H9 (cell line): Measurements from ENCODE around the gene MAP3K2. TPM values are rescaled to one million over a fixed set of nuclear protein-coding genes. Genes with fewer than 3 reads are reported as not detected.

ENCODE experiments used
- DNase-seq: peaks from one replicate; pipeline ENCODE4 v3.0.0-alpha.2; 2017
- H2AFZ ChIP-seq: one replicate; pipeline ENCODE4 v1.6.1; 2013; ENCODE audit warnings: mild to moderate bottlenecking, low read length, control low read depth, moderate library complexity
- H2AK5ac ChIP-seq: 2 replicates; pipeline ENCODE4 v1.6.1; 2013; ENCODE audit warnings: low read length, control low read depth, mixed read lengths; ENCODE audit not compliant: insufficient read length
- H2BK120ac ChIP-seq: one replicate; pipeline ENCODE4 v1.6.1; 2013; ENCODE audit warnings: low read depth, mild to moderate bottlenecking, low read length, control low read depth, inconsistent platforms; ENCODE audit not compliant: poor library complexity, severe bottlenecking
- H2BK12ac ChIP-seq: 2 replicates; pipeline ENCODE4 v1.6.1; 2013; ENCODE audit warnings: low read length, control low read depth, mixed read lengths, low read depth; ENCODE audit not compliant: insufficient read length
- H2BK15ac ChIP-seq: 2 replicates; pipeline ENCODE4 v1.6.1; 2013; ENCODE audit warnings: low read depth, low read length, control low read depth
- H2BK20ac ChIP-seq: one replicate; pipeline ENCODE4 v1.6.1; 2013; ENCODE audit warnings: low read depth, mild to moderate bottlenecking, low read length, control low read depth, inconsistent platforms; ENCODE audit not compliant: poor library complexity, severe bottlenecking
- H2BK5ac ChIP-seq: 2 replicates; pipeline ENCODE4 v1.6.1; 2013; ENCODE audit warnings: low read length, control low read depth, mixed read lengths; ENCODE audit not compliant: insufficient read length
- H3K14ac ChIP-seq: 2 replicates; pipeline ENCODE4 v1.6.1; 2013; ENCODE audit warnings: low read length, control low read depth; ENCODE audit not compliant: insufficient read depth
- H3K18ac ChIP-seq: 2 replicates; pipeline ENCODE4 v1.6.1; 2013; ENCODE audit warnings: low read depth, mild to moderate bottlenecking, mixed read lengths, low read length, control low read depth; ENCODE audit not compliant: insufficient read length
- H3K23ac ChIP-seq: 2 replicates; pipeline ENCODE4 v1.6.1; 2013; ENCODE audit warnings: low read length, control low read depth, mixed read lengths, low read depth; ENCODE audit not compliant: insufficient read length
- H3K23me2 ChIP-seq: 2 replicates; pipeline ENCODE4 v1.6.1; 2013; ENCODE audit warnings: low read depth, mild to moderate bottlenecking, mixed read lengths, low read length, control low read depth; ENCODE audit not compliant: insufficient read length, poor library complexity, severe bottlenecking
- H3K27ac ChIP-seq: 2 replicates; pipeline ENCODE4 v1.5.1; 2013; ENCODE audit warnings: low read length, control low read depth, mixed read lengths, low read depth; ENCODE audit not compliant: insufficient read length
- H3K27me3 ChIP-seq: 2 replicates; pipeline ENCODE4 v1.6.1; 2013; ENCODE audit warnings: low read length, control low read depth, inconsistent platforms; ENCODE audit not compliant: insufficient read depth
- H3K4ac ChIP-seq: 2 replicates; pipeline ENCODE4 v1.6.1; 2013; ENCODE audit warnings: low read depth, mild to moderate bottlenecking, control low read depth, inconsistent platforms, low read length, moderate library complexity
- H3K4me1 ChIP-seq: 2 replicates; pipeline ENCODE4 v1.6.1; 2013; ENCODE audit warnings: low read length, control low read depth, inconsistent platforms; ENCODE audit not compliant: insufficient read depth
- H3K4me2 ChIP-seq: 2 replicates; pipeline ENCODE4 v1.6.1; 2013; ENCODE audit warnings: low read length, control low read depth, mixed read lengths; ENCODE audit not compliant: insufficient read length, insufficient read depth
- H3K56ac ChIP-seq: 2 replicates; pipeline ENCODE4 v1.6.1; 2013; ENCODE audit warnings: low read depth, mild to moderate bottlenecking, mixed read lengths, low read length, control low read depth; ENCODE audit not compliant: insufficient read length
- H3K79me1 ChIP-seq: 2 replicates; pipeline ENCODE4 v1.6.1; 2013; ENCODE audit warnings: low read depth, mild to moderate bottlenecking, moderate library complexity, low read length, control low read depth, inconsistent platforms; ENCODE audit not compliant: insufficient read depth, poor library complexity, severe bottlenecking
- H3K79me2 ChIP-seq: 2 replicates; pipeline ENCODE4 v1.6.1; 2013; ENCODE audit warnings: low read length, control low read depth, inconsistent platforms; ENCODE audit not compliant: insufficient read depth
- H3K9ac ChIP-seq: 2 replicates; pipeline ENCODE4 v1.6.1; 2013; ENCODE audit warnings: low read length, control low read depth, mixed read lengths; ENCODE audit not compliant: insufficient read length; ENCODE audit errors: extremely low read depth
- H3K9me3 ChIP-seq: one replicate; pipeline ENCODE4 v1.6.1; 2013; ENCODE audit warnings: low read depth, low read length, inconsistent platforms; ENCODE audit not compliant: control insufficient read depth
- H3T11ph ChIP-seq: one replicate; pipeline ENCODE4 v1.6.1; 2013; ENCODE audit warnings: mild to moderate bottlenecking, low read length, control low read depth, inconsistent platforms
- H4K20me1 ChIP-seq: one replicate; pipeline ENCODE4 v1.6.1; 2013; ENCODE audit not compliant: control insufficient read depth, insufficient read length, insufficient read depth
- H4K5ac ChIP-seq: 2 replicates; pipeline ENCODE4 v1.6.1; 2013; ENCODE audit warnings: low read depth, mild to moderate bottlenecking, mixed read lengths, low read length, control low read depth; ENCODE audit not compliant: insufficient read length
- H4K8ac ChIP-seq: replicated peaks from 2 replicates; pipeline ENCODE4 v1.6.1; 2013; ENCODE audit warnings: low read length, control low read depth, mixed read lengths, low read depth; ENCODE audit not compliant: insufficient read length
- H4K91ac ChIP-seq: 2 replicates; pipeline ENCODE4 v1.6.1; 2013; ENCODE audit warnings: low read depth, mild to moderate bottlenecking, moderate library complexity, mixed read lengths, low read length, control low read depth; ENCODE audit not compliant: insufficient read length
- H3K27ac Mint-ChIP-seq, 3 experiments: 2 replicates in 2 of 3; 3 replicates in 1 of 3; pipeline ENCODE4 v1.8.0; 2020 to 2021; ENCODE audit warnings: mixed read lengths in 3 of 3, mild to moderate bottlenecking in 1 of 3, moderate library complexity in 1 of 3
- H3K27me3 Mint-ChIP-seq: 2 replicates; pipeline ENCODE4 v1.8.0; 2021; ENCODE audit warnings: low read depth, mild to moderate bottlenecking, moderate library complexity, mixed read lengths
- H3K36me3 Mint-ChIP-seq, 3 experiments: 2 replicates in 2 of 3; 3 replicates in 1 of 3; pipeline ENCODE4 v1.8.0; 2020 to 2021; ENCODE audit warnings: low read depth in 3 of 3, mixed read lengths in 3 of 3; ENCODE audit not compliant: insufficient read depth in 1 of 3
- H3K4me1 Mint-ChIP-seq, 2 experiments: 2 replicates each; pipeline ENCODE4 v1.8.0; 2020; ENCODE audit warnings: mixed read lengths in 2 of 2
- H3K4me3 Mint-ChIP-seq, 2 experiments: 2 replicates in 1 of 2; 3 replicates in 1 of 2; pipeline ENCODE4 v1.8.0; 2020 to 2021; ENCODE audit warnings: mild to moderate bottlenecking in 2 of 2, mixed read lengths in 2 of 2, moderate library complexity in 1 of 2
- H3K9me3 Mint-ChIP-seq, 2 experiments: 2 replicates in 1 of 2; 3 replicates in 1 of 2; pipeline ENCODE4 v1.8.0; 2020; ENCODE audit warnings: mild to moderate bottlenecking in 2 of 2, mixed read lengths in 2 of 2, moderate library complexity in 1 of 2
- WGBS: extraction: QIAGEN DNeasy Blood & Tissue Kit; methylation state at CpG from one replicate; pipeline ENCODE4 v1.1.7; 2013; ENCODE audit warnings: missing lambda C conversion rate, low lambda C conversion rate, mixed read lengths; ENCODE audit not compliant: insufficient read length; ENCODE audit errors: extremely low coverage; 5-methylcytosine and 5-hydroxymethylcytosine counted together
- total RNA-seq: library from RNA; stranded (reverse); gene quantifications from 2 replicates; pipeline ENCODE4 v1.2.1, GENCODE V29; 2021
- TF ChIP-seq, protein P1 (sequence below): fragments of 200-600 bp; sonication (generic); conservative IDR thresholded peaks from 3 replicates; pipeline ENCODE4 v1.8.0; 2021; ENCODE audit warnings: antibody characterized with exemption, mild to moderate bottlenecking

Gene MAP3K2
- total RNA-seq, 1 experiment from 2014 or later = 25.8 TPM

DNA sequence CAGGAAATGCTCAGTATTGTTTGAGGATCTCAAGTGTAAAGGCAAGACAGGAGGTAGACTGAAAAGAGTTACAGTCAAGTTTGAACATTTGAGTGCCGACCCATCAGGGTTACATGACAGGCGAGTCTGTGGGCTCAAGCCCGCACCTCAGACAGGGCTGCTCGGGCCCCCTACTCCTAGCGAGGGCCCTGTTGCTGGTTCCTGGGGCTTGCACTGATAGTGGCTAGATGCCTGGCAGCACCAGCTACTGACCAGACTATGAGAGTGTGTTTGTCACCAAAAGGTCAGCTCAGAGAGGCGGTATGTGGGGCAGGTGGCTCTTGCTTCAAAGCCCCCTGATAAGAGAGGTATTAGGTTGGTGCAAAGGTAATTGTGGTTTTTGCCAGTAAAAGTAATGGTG, 132.1 kb downstream of the MAP3K2 start:
- H3K27me3 Mint-ChIP-seq = no peaks in the 10 kb centered on the region
- Histone ChIP-seq H2BK5ac (no peak overlapping the region), H3K4ac (no peak overlapping the region), H2AFZ (no peak overlapping the region), H4K8ac (no peak overlapping the region), H3K23ac (no peak overlapping the region), H2BK12ac (no peak overlapping the region), H3K56ac (no peak overlapping the region), H2BK20ac (no peak overlapping the region), H3K4me2 (no peak overlapping the region), H3T11ph (no peak overlapping the region), H3K18ac (no peak overlapping the region), H3K9me3 (no peaks in the 10 kb centered on the region), H2BK15ac (no peak overlapping the region), H3K14ac (no peak overlapping the region), H2BK120ac (no peak overlapping the region), H3K27me3 (no peaks in the 10 kb centered on the region), H2AK5ac (no peak overlapping the region), H3K23me2 (no peaks in the 10 kb centered on the region), H3K27ac (no peak overlapping the region), H4K91ac (no peak overlapping the region), H3K79me2 (no peaks in the 10 kb centered on the region), H3K9ac (no peak overlapping the region), H4K5ac (no peak overlapping the region), H3K4me1 (no peaks in the 10 kb centered on the region), H4K20me1 (no peaks in the 10 kb centered on the region), H3K79me1 (no peaks in the 10 kb centered on the region)
- DNase-seq = no peak
- peaks cover 19 to 48% (median 32%) of the 10 kb centered on the region in 3 experiments for H3K36me3 Mint-ChIP-seq
- peaks cover 0 to 2% of the 10 kb centered on the region in 2 experiments; a peak in 1 of 4 replicates for H3K4me1 Mint-ChIP-seq
- TF ChIP-seq, protein P1, sequence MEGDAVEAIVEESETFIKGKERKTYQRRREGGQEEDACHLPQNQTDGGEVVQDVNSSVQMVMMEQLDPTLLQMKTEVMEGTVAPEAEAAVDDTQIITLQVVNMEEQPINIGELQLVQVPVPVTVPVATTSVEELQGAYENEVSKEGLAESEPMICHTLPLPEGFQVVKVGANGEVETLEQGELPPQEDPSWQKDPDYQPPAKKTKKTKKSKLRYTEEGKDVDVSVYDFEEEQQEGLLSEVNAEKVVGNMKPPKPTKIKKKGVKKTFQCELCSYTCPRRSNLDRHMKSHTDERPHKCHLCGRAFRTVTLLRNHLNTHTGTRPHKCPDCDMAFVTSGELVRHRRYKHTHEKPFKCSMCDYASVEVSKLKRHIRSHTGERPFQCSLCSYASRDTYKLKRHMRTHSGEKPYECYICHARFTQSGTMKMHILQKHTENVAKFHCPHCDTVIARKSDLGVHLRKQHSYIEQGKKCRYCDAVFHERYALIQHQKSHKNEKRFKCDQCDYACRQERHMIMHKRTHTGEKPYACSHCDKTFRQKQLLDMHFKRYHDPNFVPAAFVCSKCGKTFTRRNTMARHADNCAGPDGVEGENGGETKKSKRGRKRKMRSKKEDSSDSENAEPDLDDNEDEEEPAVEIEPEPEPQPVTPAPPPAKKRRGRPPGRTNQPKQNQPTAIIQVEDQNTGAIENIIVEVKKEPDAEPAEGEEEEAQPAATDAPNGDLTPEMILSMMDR = no peak
- peak overlapping the region in 2 of 3 experiments; percentile 21 to 61; a peak in 2 of 7 replicates for H3K27ac Mint-ChIP-seq
- no peak overlapping the region for H3K4me3 Mint-ChIP-seq
- no CpG with 5 or more reads among the region's 6 CpGs for WGBS
- H3K9me3 Mint-ChIP-seq = no peaks in the 10 kb centered on the region
